Stimulated activated effector memory CD8-positive, alpha-beta T cell treated with anti-CD3 and anti-CD28 coated beads, Interleukin-12 subunit alpha, Interleukin-12 subunit beta, amount 100 ng/mL, for 72 hours (primary cell): ENCODE data around the gene SLC6A3.
A peak's percentile ranks its signal among the peaks of the same experiment; 100 is the strongest.

Source experiments
- ATAC-seq: fragments of 150-1000 bp; cut with Tn5 transposase; 2 replicates; pipeline ENCODE4 v1.10.0; 2021
- DNase-seq, 2 donors: peaks; one replicate each; pipeline ENCODE4 v3.0.0; 2021 to 2022; ENCODE audit warnings: low spot score in 2 of 2
- H3K27ac Mint-ChIP-seq: one replicate; pipeline ENCODE4 v1.8.0; 2022; ENCODE audit warnings: mild to moderate bottlenecking, mixed read lengths
- H3K36me3 Mint-ChIP-seq: one replicate; pipeline ENCODE4 v1.8.0; 2022; ENCODE audit warnings: mild to moderate bottlenecking, mixed read lengths
- H3K4me1 Mint-ChIP-seq: one replicate; pipeline ENCODE4 v1.8.0; 2022; ENCODE audit warnings: mixed read lengths
- H3K4me3 Mint-ChIP-seq: one replicate; pipeline ENCODE4 v1.8.0; 2022; ENCODE audit warnings: mild to moderate bottlenecking, mixed read lengths
- H3K9me3 Mint-ChIP-seq: one replicate; pipeline ENCODE4 v1.8.0; 2022; ENCODE audit warnings: mixed read lengths

Gene SLC6A3

GRCh38 chr5:1390333-1390732 is 54.9 kb downstream of the SLC6A3 start:
- Mint-ChIP-seq H3K27ac (no peak overlapping the region), H3K9me3 (no peaks in the 10 kb centered on the region), H3K36me3 (peaks cover 6% of the 10 kb centered on the region), H3K4me3 (no peak overlapping the region), H3K4me1 (peaks cover 19% of the 10 kb centered on the region)
- DNase-seq (no peak), ATAC-seq (no peak)

- no peaks in the 10 kb centered on the region for H3K9me3 Mint-ChIP-seq
- no peak overlapping the region for H3K27ac Mint-ChIP-seq
- no peak overlapping the region for H3K4me3 Mint-ChIP-seq
- H3K4me1 Mint-ChIP-seq = peaks cover 21% of the 10 kb centered on the region
- DNase-seq (no peak), ATAC-seq (no peak)
- H3K36me3 Mint-ChIP-seq = peaks cover 6% of the 10 kb centered on the region
Observed at GRCh38 chr5:1388383-1388967, 56.8 kb downstream of the SLC6A3 start.

GRCh38 chr5:1387876-1388275 is 57.4 kb downstream of the SLC6A3 start:
- no peaks in the 10 kb centered on the region for H3K9me3 Mint-ChIP-seq
- peaks cover 6% of the 10 kb centered on the region for H3K36me3 Mint-ChIP-seq
- H3K27ac Mint-ChIP-seq = no peak overlapping the region
- peak overlapping the region; percentile 89 for H3K4me3 Mint-ChIP-seq
- H3K4me1 Mint-ChIP-seq = peaks cover 21% of the 10 kb centered on the region
- ATAC-seq (no peak), DNase-seq (no peak)

- H3K9me3 Mint-ChIP-seq = no peaks in the 10 kb centered on the region
- peak overlapping the region; percentile 93 for H3K27ac Mint-ChIP-seq
- peak overlapping the region; percentile 89 for H3K4me3 Mint-ChIP-seq
- DNase-seq (no peak), ATAC-seq (no peak)
- H3K36me3 Mint-ChIP-seq = peaks cover 6% of the 10 kb centered on the region
- peaks cover 21% of the 10 kb centered on the region for H3K4me1 Mint-ChIP-seq
Observed at GRCh38 chr5:1387059-1387755, 58.0 kb downstream of the SLC6A3 start.

GRCh38 chr5:1386274-1386717 is 58.9 kb downstream of the SLC6A3 start:
- ATAC-seq = peak; percentile 83
- Mint-ChIP-seq H3K36me3 (peaks cover 6% of the 10 kb centered on the region), H3K9me3 (no peaks in the 10 kb centered on the region)

GRCh38 chr5:1385395-1386273 is 59.6 kb downstream of the SLC6A3 start:
- DNase-seq (peak; percentile 72 to 92), ATAC-seq (peak; percentile 94)
- H3K36me3 Mint-ChIP-seq = peaks cover 6% of the 10 kb centered on the region
- H3K4me1 Mint-ChIP-seq = peaks cover 29% of the 10 kb centered on the region
- H3K27ac Mint-ChIP-seq = peak overlapping the region; percentile 93
- H3K4me3 Mint-ChIP-seq = peak overlapping the region; percentile 89
- no peaks in the 10 kb centered on the region for H3K9me3 Mint-ChIP-seq

More at GRCh38 chr5:1386274-1386717, 58.9 kb downstream of the SLC6A3 start:
- Mint-ChIP-seq H3K27ac (peak overlapping the region; percentile 93), H3K4me1 (peaks cover 26% of the 10 kb centered on the region), H3K4me3 (peak overlapping the region; percentile 89)
- DNase-seq = peak in 1 of 2 donors; percentile 79

- Mint-ChIP-seq H3K36me3 (peaks cover 6% of the 10 kb centered on the region), H3K27ac (no peak overlapping the region), H3K4me1 (peaks cover 29% of the 10 kb centered on the region), H3K9me3 (no peaks in the 10 kb centered on the region), H3K4me3 (no peak overlapping the region)
- ATAC-seq = no peak
- DNase-seq = no peak
Observed at GRCh38 chr5:1384521-1384920, 60.7 kb downstream of the SLC6A3 start.

GRCh38 chr5:1383886-1384401 is 61.3 kb downstream of the SLC6A3 start:
- H3K4me3 Mint-ChIP-seq = no peak overlapping the region
- DNase-seq (no peak), ATAC-seq (no peak)
- peaks cover 29% of the 10 kb centered on the region for H3K4me1 Mint-ChIP-seq
- H3K27ac Mint-ChIP-seq = no peak overlapping the region
- H3K36me3 Mint-ChIP-seq = peaks cover 6% of the 10 kb centered on the region
- no peaks in the 10 kb centered on the region for H3K9me3 Mint-ChIP-seq

- Mint-ChIP-seq H3K4me1 (peaks cover 29% of the 10 kb centered on the region), H3K4me3 (no peak overlapping the region), H3K36me3 (peaks cover 6% of the 10 kb centered on the region), H3K27ac (no peak overlapping the region), H3K9me3 (no peaks in the 10 kb centered on the region)
- DNase-seq (no peak), ATAC-seq (no peak)
Observed at GRCh38 chr5:1383344-1383743, 61.9 kb downstream of the SLC6A3 start.

- ATAC-seq (no peak), DNase-seq (no peak)
- H3K9me3 Mint-ChIP-seq = no peaks in the 10 kb centered on the region
- no peak overlapping the region for H3K27ac Mint-ChIP-seq
- no peak overlapping the region for H3K4me3 Mint-ChIP-seq
- peaks cover 29% of the 10 kb centered on the region for H3K4me1 Mint-ChIP-seq
- H3K36me3 Mint-ChIP-seq = peaks cover 6% of the 10 kb centered on the region
Observed at GRCh38 chr5:1382248-1382700, 63.0 kb downstream of the SLC6A3 start.

GRCh38 chr5:1381370-1382247 is 63.6 kb downstream of the SLC6A3 start:
- DNase-seq (no peak), ATAC-seq (no peak)
- Mint-ChIP-seq H3K4me3 (peak overlapping the region; percentile 13), H3K4me1 (peaks cover 22% of the 10 kb centered on the region), H3K36me3 (no peaks in the 10 kb centered on the region), H3K27ac (no peak overlapping the region), H3K9me3 (no peaks in the 10 kb centered on the region)

GRCh38 chr5:1380910-1381309 is 64.3 kb downstream of the SLC6A3 start:
- no peak overlapping the region for H3K27ac Mint-ChIP-seq
- H3K9me3 Mint-ChIP-seq = no peaks in the 10 kb centered on the region
- no peak for ATAC-seq
- peaks cover 15% of the 10 kb centered on the region for H3K4me1 Mint-ChIP-seq
- peak overlapping the region; percentile 55 for H3K4me3 Mint-ChIP-seq
- H3K36me3 Mint-ChIP-seq = no peaks in the 10 kb centered on the region
- no peak for DNase-seq

- Mint-ChIP-seq H3K36me3 (no peaks in the 10 kb centered on the region), H3K4me3 (peak overlapping the region; percentile 55), H3K9me3 (no peaks in the 10 kb centered on the region), H3K4me1 (peaks cover 10% of the 10 kb centered on the region), H3K27ac (no peak overlapping the region)
- DNase-seq (peak; percentile 69 to 80), ATAC-seq (peak; percentile 91)
Observed at GRCh38 chr5:1380011-1380817, 65.0 kb downstream of the SLC6A3 start.
